Measurements from ENCODE around the gene PRR16.

Gene PRR16

GRCh38 chr5:120621339-120621738 is 157.2 kb downstream of the PRR16 start:
- no peak for DNase-seq (ENCODE audit: low read depth in 1 of 2, low spot score in 1 of 2)
- Histone ChIP-seq H3K4me3 (replicated peaks; ENCODE audit: insufficient read depth, low read length) (no peak overlapping the region), H3K27me3 (ENCODE audit: insufficient read depth, poor library complexity, severe bottlenecking) (no peaks in the 10 kb centered on the region), H3K27ac (replicated peaks) (no peak overlapping the region)
- no peak for TF ChIP-seq SPI1 (IDR thresholded peaks at IDR 0.05; ENCODE audit: borderline replicate concordance, low read depth)
- TF ChIP-seq GABPA (IDR thresholded peaks at IDR 0.05; ENCODE audit: low read depth), result no peak
- no peak for TF ChIP-seq POLR2AphosphoS5 (IDR thresholded peaks at IDR 0.05; ENCODE audit: low read depth)
- TF ChIP-seq CTCF (IDR thresholded peaks at IDR 0.05; ENCODE audit: insufficient read depth, low read length), result no peak
- TF ChIP-seq REST (IDR thresholded peaks at IDR 0.05; ENCODE audit: insufficient replicate concordance, low read depth), result no peak

GRCh38 chr5:120624021-120624563 is 160.0 kb downstream of the PRR16 start:
- no peak overlapping the region for H3K4me3 ChIP-seq (replicated peaks; ENCODE audit: insufficient read depth, low read length)
- H3K27me3 ChIP-seq (ENCODE audit: insufficient read depth, poor library complexity, severe bottlenecking), result no peaks in the 10 kb centered on the region
- TF ChIP-seq GABPA (IDR thresholded peaks at IDR 0.05; ENCODE audit: low read depth) (no peak), REST (IDR thresholded peaks at IDR 0.05; ENCODE audit: insufficient replicate concordance, low read depth) (no peak), CTCF (IDR thresholded peaks at IDR 0.05; ENCODE audit: insufficient read depth, low read length) (no peak)
- no peak overlapping the region for H3K27ac ChIP-seq (replicated peaks)
- no peak for DNase-seq (ENCODE audit: low read depth in 1 of 2, low spot score in 1 of 2)

- TF ChIP-seq SPI1 (IDR thresholded peaks at IDR 0.05; ENCODE audit: borderline replicate concordance, low read depth), result no peak
- no peak for TF ChIP-seq POLR2AphosphoS5 (IDR thresholded peaks at IDR 0.05; ENCODE audit: low read depth)
- no peak for TF ChIP-seq REST (IDR thresholded peaks at IDR 0.05; ENCODE audit: insufficient replicate concordance, low read depth)
- TF ChIP-seq GABPA (IDR thresholded peaks at IDR 0.05; ENCODE audit: low read depth), result no peak
- TF ChIP-seq CTCF (IDR thresholded peaks at IDR 0.05; ENCODE audit: insufficient read depth, low read length), result no peak
- H3K27ac ChIP-seq (replicated peaks), result no peak overlapping the region
- DNase-seq (ENCODE audit: low read depth in 1 of 2, low spot score in 1 of 2), result no peak
- H3K27me3 ChIP-seq (ENCODE audit: insufficient read depth, poor library complexity, severe bottlenecking), result no peaks in the 10 kb centered on the region
- H3K4me3 ChIP-seq (replicated peaks; ENCODE audit: insufficient read depth, low read length), result no peak overlapping the region
These were observed 164.1 kb downstream of the PRR16 start for GRCh38 chr5:120628156-120628555.
